ENCODE measurements around the gene TRIP13. TPM values are rescaled to one million over a fixed set of nuclear protein-coding genes. Genes with fewer than 3 reads are reported as not detected.
"Not testable (repeated sequence)": the region's sequence is repeated elsewhere in the genome, so short reads cannot be mapped to it uniquely, and the experiment has no call there.

The TRIP13 gene, protein sequence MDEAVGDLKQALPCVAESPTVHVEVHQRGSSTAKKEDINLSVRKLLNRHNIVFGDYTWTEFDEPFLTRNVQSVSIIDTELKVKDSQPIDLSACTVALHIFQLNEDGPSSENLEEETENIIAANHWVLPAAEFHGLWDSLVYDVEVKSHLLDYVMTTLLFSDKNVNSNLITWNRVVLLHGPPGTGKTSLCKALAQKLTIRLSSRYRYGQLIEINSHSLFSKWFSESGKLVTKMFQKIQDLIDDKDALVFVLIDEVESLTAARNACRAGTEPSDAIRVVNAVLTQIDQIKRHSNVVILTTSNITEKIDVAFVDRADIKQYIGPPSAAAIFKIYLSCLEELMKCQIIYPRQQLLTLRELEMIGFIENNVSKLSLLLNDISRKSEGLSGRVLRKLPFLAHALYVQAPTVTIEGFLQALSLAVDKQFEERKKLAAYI
- 73.1 and 86.6 TPM in 2 replicates for polyA plus RNA-seq (2014; cell fraction: cytosol; rRNA removed)
- polyA plus RNA-seq (2014; cell fraction: nucleus; rRNA removed): 115 and 119 TPM in 2 replicates

GRCh38 chr5:892394-893136 is at the start of gene TRIP13, which contains the start of gene BRD9:
Gene TRIP13 (plus strand): TSS chr5:892884. CDS start chr5:892999, 115 bp downstream.
Gene BRD9 (minus strand): TSS chr5:892801. CDS start chr5:892657, 144 bp downstream.
- peak; percentile 78 for DNase-seq (ENCODE audit: low spot score)

DNA sequence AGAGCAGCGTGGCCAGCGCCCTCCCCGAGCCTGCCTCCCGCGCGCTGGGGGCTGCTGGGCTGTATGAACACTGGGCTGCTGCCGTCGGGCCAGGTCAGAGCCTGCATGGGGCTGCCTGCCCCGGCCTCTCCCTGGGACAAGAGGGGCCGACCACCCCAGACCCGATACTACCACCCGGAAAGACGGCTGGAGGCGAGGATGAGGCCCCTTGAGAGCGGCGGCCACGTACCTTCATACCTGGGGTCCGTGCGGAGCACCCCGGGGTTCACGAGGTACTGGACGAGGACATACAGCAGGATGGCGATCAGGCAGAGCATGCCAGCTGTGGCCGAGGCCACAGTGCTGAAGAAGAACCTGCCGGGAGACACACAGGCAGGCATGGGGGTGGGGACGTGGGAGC is 49.3 kb upstream of the TRIP13 start:
- DNase-seq (ENCODE audit: low spot score): not testable (repeated sequence)

GRCh38 chr5:843926-844325 is 48.8 kb upstream of the TRIP13 start:
- not testable (repeated sequence) for DNase-seq (ENCODE audit: low spot score)

DNA sequence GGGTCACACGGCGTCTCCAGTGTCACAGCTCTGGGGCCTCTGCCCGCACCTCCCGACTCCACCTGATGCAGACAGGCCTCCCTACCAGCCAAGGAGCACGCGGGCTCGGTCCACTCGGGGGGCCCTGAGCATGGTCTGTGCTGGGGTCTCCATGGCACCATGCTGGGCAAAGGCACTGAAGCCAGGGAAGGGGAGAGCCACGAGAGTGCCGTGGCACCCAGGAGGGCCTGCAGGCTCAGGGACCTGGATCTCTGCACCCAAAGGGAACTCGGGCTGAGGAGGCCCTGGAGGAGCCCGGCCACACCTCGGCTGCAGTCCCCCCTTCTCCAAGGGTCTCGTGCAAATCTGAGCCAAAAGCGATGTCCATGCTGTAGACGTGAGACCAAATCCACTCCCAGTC is 48.3 kb upstream of the TRIP13 start:
- not testable (repeated sequence) for DNase-seq (ENCODE audit: low spot score)

- DNase-seq (ENCODE audit: low spot score): not testable (repeated sequence)
Measured at GRCh38 chr5:845031-845675, 47.5 kb upstream of the TRIP13 start.

- DNase-seq (ENCODE audit: low spot score): not testable (repeated sequence)
Measured at GRCh38 chr5:845676-846601, 46.7 kb upstream of the TRIP13 start.

DNA sequence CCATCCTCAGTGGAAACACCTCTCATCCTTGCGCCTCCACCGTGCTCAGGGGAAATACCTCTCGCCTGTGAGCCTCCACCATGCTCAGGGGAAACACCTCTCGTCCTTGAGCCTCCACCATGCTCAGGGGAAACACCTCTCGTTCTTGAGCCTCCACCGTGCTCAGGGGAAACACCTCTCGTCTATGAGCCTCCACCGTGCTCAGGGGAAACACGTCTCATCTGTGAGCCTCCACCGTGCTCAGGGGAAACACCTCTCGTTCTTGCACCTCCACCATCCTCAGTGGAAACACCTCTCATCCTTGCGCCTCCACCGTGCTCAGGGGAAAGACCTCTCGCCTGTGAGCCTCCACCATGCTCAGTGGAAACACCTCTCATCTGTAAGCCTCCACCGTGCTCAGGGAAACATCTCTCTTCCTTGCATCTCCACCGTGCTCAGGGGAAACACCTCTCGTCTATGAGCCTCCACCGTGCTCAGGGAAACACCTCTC is 46.0 kb upstream of the TRIP13 start:
- DNase-seq (ENCODE audit: low spot score): not testable (repeated sequence)

DNA sequence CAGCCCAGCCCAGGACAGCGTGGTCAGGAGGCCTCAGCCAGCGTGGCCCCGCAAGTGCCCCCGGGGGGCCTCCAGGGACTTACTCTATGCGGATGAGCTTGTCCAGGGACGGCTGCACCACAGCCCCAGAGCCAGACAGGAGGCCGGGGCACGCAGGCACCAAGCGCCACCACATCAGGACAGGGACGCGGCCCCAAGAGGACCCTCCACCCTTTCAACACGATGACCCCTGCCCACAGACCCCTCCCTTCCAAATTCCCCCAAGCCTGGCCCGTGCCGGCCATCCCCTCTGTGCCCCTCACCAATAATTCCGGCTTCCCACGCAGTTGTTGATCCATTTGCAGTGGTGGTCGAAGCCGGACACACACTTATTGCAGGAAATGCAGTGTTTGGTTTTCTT is 45.5 kb upstream of the TRIP13 start:
- not testable (repeated sequence) for DNase-seq (ENCODE audit: low spot score)

DNA sequence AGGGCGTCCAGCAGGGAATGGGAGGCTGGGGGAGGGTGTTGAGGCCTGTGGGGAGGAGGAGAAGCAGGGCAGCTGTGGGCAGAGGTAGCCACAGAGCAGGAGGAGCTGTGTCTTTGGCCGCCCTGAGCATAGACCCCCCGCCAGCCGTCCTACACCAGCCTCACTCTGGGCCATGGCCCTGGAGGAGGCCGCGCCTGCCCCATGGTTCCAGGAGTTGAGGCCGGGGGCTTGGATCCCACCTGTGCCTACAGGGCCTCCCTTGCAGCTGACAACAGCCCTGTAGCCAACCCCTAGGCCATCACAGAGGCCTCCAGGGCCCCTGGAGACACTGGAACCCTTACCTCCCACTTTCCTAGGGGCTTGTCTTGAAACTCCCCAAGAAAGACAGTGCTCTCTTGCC is 44.9 kb upstream of the TRIP13 start:
- not testable (repeated sequence) for DNase-seq (ENCODE audit: low spot score)

DNA sequence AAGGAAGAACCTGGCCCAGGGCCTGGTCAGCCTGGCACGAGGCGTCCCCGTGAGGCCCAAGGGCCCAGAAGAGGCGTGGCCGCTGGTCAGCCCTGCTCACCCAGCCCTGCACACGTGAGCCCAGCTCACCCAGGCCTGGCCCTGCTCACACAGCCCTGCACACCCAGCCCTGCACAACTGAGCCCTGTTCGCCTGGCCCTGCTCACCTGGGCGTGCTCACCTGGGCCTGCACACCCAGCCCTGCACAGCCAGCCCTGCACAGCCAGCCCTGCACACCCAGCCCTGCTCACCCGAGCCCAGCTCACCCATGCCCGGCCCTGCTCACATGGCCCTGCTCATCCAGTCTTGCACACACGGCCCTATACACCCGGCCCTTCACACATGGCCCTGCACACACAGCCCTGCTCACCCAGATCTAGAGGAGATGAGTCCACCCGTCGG is 44.0 kb upstream of the TRIP13 start:
- DNase-seq (ENCODE audit: low spot score): no peak

DNA sequence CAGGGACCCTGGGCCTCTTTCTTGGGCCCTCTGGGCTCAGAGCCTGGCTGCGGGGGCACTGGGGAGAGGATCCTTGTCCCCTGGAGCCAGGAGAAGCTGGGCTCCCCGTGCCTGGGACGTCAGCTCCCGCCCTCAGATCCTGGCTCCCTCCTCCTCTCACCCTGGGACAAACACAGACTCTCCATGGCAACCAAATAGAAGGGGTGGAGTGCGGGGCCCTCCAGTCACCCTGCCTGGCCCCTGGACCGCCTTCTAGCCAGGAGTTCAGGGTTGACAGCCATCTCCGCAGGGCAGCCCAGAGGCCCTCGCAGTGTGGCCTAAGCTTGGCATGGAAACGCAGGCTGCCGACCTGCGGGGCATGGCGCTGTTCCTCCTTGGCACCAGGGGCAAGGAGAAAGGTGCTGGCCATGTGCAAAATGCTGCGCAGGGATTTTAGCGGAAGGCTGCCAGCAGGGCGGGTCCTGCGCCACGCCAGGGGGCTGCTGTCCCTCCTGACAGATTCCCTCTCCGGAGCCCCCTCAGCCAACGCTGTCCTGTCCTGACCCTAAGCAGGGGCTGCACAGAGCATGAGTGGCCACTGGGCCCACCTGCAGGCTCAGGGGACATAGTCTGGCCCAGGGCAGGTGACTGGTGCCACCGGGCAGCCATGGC is 42.9 kb upstream of the TRIP13 start:
- DNase-seq (ENCODE audit: low spot score): no peak

DNA sequence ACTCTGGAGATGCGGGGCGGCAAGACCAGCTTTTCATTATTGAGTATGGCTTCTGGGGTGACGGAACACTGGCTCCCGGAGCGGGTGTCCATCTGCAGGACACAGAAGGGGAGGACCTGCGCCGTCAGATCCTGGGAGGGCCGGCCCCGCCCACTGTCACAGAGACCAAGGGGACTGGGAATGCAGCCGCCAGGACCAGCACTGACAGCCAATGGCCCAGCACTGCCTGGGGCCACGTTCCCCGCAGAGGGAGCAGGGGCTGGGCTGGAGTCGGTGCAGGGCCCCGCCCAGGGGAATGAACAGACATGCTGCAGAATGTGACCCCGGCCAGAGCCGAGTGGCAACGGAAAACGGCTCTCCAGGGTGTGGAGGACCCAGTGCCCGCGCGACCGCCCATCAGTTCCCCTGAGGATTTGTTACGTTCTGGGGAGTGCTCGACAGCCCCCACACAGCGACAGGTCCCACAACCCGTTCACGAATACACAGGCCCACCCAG is 42.1 kb upstream of the TRIP13 start, which contains the start of gene ZDHHC11:
ZDHHC11 (minus strand) TSS at position 476 of the 496 bp plus-strand sequence; CDS start at position 92, 384 bp downstream.
- DNase-seq (ENCODE audit: low spot score): peak; percentile 73

- no peak for DNase-seq (ENCODE audit: low spot score)
Measured at GRCh38 chr5:851076-851475, 41.6 kb upstream of the TRIP13 start.

DNA sequence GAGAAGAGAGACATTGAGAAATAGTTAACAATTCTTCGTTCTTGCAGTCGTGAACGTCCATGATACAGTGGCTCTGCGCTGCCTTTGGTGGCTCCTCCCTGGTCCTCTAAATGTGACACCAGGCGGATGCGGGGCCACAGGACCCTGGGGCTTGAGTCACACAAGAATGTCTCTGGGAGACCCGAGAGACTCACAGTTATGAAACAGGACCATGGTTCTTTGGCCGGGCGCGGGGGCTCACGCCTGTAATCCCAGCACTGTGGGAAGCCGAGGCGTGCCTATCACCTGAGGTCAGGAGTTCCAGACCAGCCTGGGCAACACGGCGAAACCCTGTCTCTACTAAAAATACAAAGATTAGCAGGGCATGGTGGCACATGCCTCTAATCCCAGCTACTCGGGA is 41.1 kb upstream of the TRIP13 start:
- DNase-seq (ENCODE audit: low spot score): no peak

- no peak for DNase-seq (ENCODE audit: low spot score)
Measured at GRCh38 chr5:852018-852417, 40.7 kb upstream of the TRIP13 start.

- no peak for DNase-seq (ENCODE audit: low spot score)
Measured at GRCh38 chr5:852431-853401, 40.0 kb upstream of the TRIP13 start.

GRCh38 chr5:853416-854090 is 39.1 kb upstream of the TRIP13 start:
- DNase-seq (ENCODE audit: low spot score): not testable (repeated sequence)

GRCh38 chr5:854217-854616 is 38.5 kb upstream of the TRIP13 start:
- no peak for DNase-seq (ENCODE audit: low spot score)

Data from SK-N-DZ (cell line).